B cell (primary cell): ENCODE measurements around the gene KLHL10. TPM values are rescaled to one million over a fixed set of nuclear protein-coding genes. Genes with fewer than 3 reads are reported as not detected.

Experiments used
- ATAC-seq: fragments of 200-7000 bp; cut with Tn5 transposase; one replicate; pipeline ENCODE4 v1.10.0; 2021; ENCODE audit warnings: low read depth, mild to moderate bottlenecking, moderate number of reproducible peaks, moderate library complexity
- CTCF ChIA-PET: fragments of 350-600 bp; sonication (Branson Sonifier 250); formaldehyde crosslinking; loops from one replicate; lab custom pipeline; 2021; ENCODE audit warnings: antibody characterized with exemption, inconsistent platforms; lab: Charles Lee
- POLR2A ChIA-PET: fragments of 350-600 bp; sonication (Branson Sonifier 250); formaldehyde crosslinking; loops from one replicate; lab custom pipeline; 2021; ENCODE audit warnings: antibody characterized with exemption; lab: Charles Lee
- DNase-seq: peaks from one replicate; pipeline ENCODE4 v3.0.0; 2013
- H2AFZ ChIP-seq: 2 replicates; pipeline ENCODE4 v1.6.1; 2012; ENCODE audit warnings: mild to moderate bottlenecking, low read depth, low read length; ENCODE audit not compliant: insufficient read depth, poor library complexity, severe bottlenecking
- H3K27ac ChIP-seq, 2 donors: 1 replicate in 1 of 2; 2 replicates in 1 of 2; pipeline ENCODE4 v1.5.1; 2012 to 2013; ENCODE audit warnings: low read length in 2 of 2, mild to moderate bottlenecking in 2 of 2, moderate library complexity in 1 of 2
- H3K27me3 ChIP-seq, 4 experiments: fragments of 200-600 bp in 1 of 4; sonication (generic) in 1 of 4; replicated peaks in 1 of 4; 1 replicate in 2 of 4; 2 replicates in 2 of 4; pipeline versions ENCODE4 v1.6.1 to v1.7.0; 2013 to 2016; ENCODE audit warnings: low read length in 3 of 4, mild to moderate bottlenecking in 2 of 4, mixed read lengths in 1 of 4, moderate library complexity in 1 of 4; ENCODE audit not compliant: insufficient read depth in 4 of 4, control insufficient read depth in 3 of 4; ENCODE audit errors: control extremely low read depth in 1 of 4
- H3K36me3 ChIP-seq, 2 experiments: replicated peaks in 1 of 2; 1 replicate in 1 of 2; 2 replicates in 1 of 2; pipeline versions ENCODE4 v1.6.1 to v1.7.1; 2013; ENCODE audit warnings: low read length in 1 of 2; ENCODE audit not compliant: insufficient read depth in 2 of 2, control insufficient read depth in 1 of 2; ENCODE audit errors: control extremely low read depth in 1 of 2, extremely low read depth in 1 of 2
- H3K4me1 ChIP-seq, 2 donors: fragments of 200-600 bp in 1 of 2; sonication (generic) in 1 of 2; 1 replicate in 1 of 2; 2 replicates in 1 of 2; pipeline versions ENCODE4 v1.5.1 to v1.6.1; 2013 to 2017; ENCODE audit warnings: low read length in 2 of 2; ENCODE audit not compliant: control insufficient read depth in 2 of 2, insufficient read depth in 2 of 2
- H3K4me2 ChIP-seq: replicated peaks from 2 replicates; pipeline ENCODE3; 2012; ENCODE audit warnings: mild to moderate bottlenecking, low read depth, low read length; ENCODE audit not compliant: poor library complexity, severe bottlenecking
- H3K4me3 ChIP-seq, 5 experiments: fragments of 200-600 bp in 1 of 5; sonication (generic) in 1 of 5; 1 replicate in 3 of 5; 2 replicates in 2 of 5; pipeline versions ENCODE4 v1.5.1 to v1.7.0; 2011 to 2016; ENCODE audit warnings: low read length in 4 of 5, mild to moderate bottlenecking in 4 of 5, low read depth in 2 of 5, control low read depth in 1 of 5, moderate library complexity in 1 of 5; ENCODE audit not compliant: insufficient read depth in 1 of 5; ENCODE audit errors: control extremely low read depth in 1 of 5, extremely low read depth in 1 of 5
- H3K79me2 ChIP-seq: fragments of 200-600 bp; sonication (generic); one replicate; pipeline ENCODE4 v1.6.0; 2016; ENCODE audit warnings: low read length; ENCODE audit not compliant: control insufficient read depth, insufficient read depth
- H3K9ac ChIP-seq: fragments of 200-600 bp; sonication (generic); 2 replicates; pipeline ENCODE4 v1.6.1; 2017; ENCODE audit warnings: mild to moderate bottlenecking, low read length, moderate library complexity
- H3K9me3 ChIP-seq, 3 donors: one replicate each; pipeline versions ENCODE4 v1.6.1 to v1.7.1; 2013; ENCODE audit warnings: low read length in 2 of 3; ENCODE audit not compliant: control insufficient read depth in 2 of 3, insufficient read depth in 1 of 3; ENCODE audit errors: control extremely low read depth in 1 of 3
- H4K20me1 ChIP-seq: 2 replicates; pipeline ENCODE4 v1.6.0; 2012; ENCODE audit warnings: mild to moderate bottlenecking, low read length; ENCODE audit not compliant: insufficient read depth, control insufficient read depth, poor library complexity, severe bottlenecking
- H3K27ac Mint-ChIP-seq: one replicate; pipeline ENCODE4 v1.8.0; 2021; ENCODE audit warnings: mixed read lengths
- H3K27me3 Mint-ChIP-seq: one replicate; pipeline ENCODE4 v1.8.0; 2021; ENCODE audit warnings: mixed read lengths
- H3K4me1 Mint-ChIP-seq: one replicate; pipeline ENCODE4 v1.8.0; 2021; ENCODE audit warnings: mixed read lengths
- H3K4me3 Mint-ChIP-seq: one replicate; pipeline ENCODE4 v1.8.0; 2021; ENCODE audit warnings: mixed read lengths
- H3K9me3 Mint-ChIP-seq: one replicate; pipeline ENCODE4 v1.8.0; 2022; ENCODE audit warnings: mixed read lengths; ENCODE audit not compliant: insufficient read depth
- EZH2 ChIP-seq: IDR thresholded peaks from 2 replicates; pipeline ENCODE4 v1.6.1; 2012; ENCODE audit warnings: borderline replicate concordance, low read depth, mild to moderate bottlenecking, moderate library complexity, low read length; ENCODE audit not compliant: insufficient read depth, poor library complexity, severe bottlenecking
- WGBS: methylation state at CpG from one replicate; pipeline ENCODE4 v1.1.5; 2013; ENCODE audit warnings: missing lambda C conversion rate; ENCODE audit not compliant: insufficient coverage; 5-methylcytosine and 5-hydroxymethylcytosine counted together
- intact Hi-C: fragments of 100-400 bp; cut with micrococcal nuclease; formaldehyde crosslinking; loops from one replicate; pipeline ENCODE4 v1.10.0; 2022
- polyA plus RNA-seq: library from polyadenylated mRNA; depleted of rRNA; stranded (reverse); fragments of >200 nt; gene quantifications from 2 replicates; pipeline ENCODE4 v1.2.3, GENCODE V29; 2012
- total RNA-seq, 2 donors: library from RNA; stranded (reverse); fragments of 120-200 nt in 1 of 2; gene quantifications; 1 replicate in 1 of 2; 2 replicates in 1 of 2; pipeline versions ENCODE4 v1.2.3 to v1.2.4, GENCODE V29; 2013 to 2022
- TF ChIP-seq, protein P1 (sequence below): fragments of 200-600 bp; IDR thresholded peaks from one replicate; pipeline ENCODE4 v1.8.0; 2022; ENCODE audit warnings: antibody characterized with exemption, mild to moderate bottlenecking

The KLHL10 gene
- total and polyA plus RNA-seq, 2 donors (not counting 1 experiment from before 2014, with no cell fraction given): 0.12 to 0.37 TPM

DNA sequence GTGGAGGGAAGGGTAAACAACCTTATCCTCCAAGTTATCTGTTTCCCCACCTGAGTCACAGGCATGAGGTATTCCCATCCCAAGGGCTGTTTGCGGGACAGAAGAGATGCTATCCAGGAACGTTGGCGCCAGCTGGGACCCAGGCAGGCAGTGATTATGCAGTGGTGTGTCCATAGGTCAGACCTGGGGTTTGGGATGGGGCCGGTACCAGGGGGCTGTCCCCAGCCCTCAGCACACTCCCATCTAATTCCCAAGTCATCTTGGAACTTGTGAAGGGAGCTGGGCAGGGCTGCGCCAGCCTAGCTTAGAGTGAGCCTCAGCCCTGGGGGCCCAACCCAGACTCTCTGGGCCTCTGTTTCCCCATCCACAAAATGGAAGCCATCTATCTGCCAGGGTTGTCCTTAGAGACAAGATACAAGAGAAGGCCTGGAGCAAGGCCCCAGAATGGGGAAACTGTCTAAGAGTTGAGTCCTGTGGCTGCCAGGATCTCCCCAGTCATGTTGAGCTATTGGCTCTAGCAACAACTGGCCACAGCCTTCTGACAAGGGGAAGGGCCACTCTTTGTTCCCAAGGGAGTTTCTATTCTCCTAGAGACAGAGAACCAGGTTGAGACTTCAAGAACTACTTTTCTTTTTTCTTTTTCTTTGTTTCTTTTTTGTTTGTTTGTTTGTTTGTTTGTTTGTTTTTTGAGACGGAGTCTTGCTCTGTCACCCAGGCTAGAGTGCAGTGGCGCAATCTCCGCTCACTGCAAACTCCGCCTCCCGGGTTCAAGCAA is 41.3 kb upstream of the KLHL10 start:
- WGBS: 99% methylated on average over 9 of the region's 10 CpGs
- H3K36me3 ChIP-seq: no peaks in the 10 kb centered on the region
- DNase-seq (no peak), ATAC-seq (no peak)
- H3K79me2 ChIP-seq: no peaks in the 10 kb centered on the region
- no peak overlapping the region for H3K4me2 ChIP-seq
- H4K20me1 ChIP-seq: no peaks in the 10 kb centered on the region
- no peaks in the 10 kb centered on the region for H3K9me3 ChIP-seq
- ChIA-PET POLR2A (interaction anchor here (1.3 kb wide), 1 partner anchor 10 kb away, joined by 3 read pairs; the partner anchor contains the start of gene JUP), CTCF (interaction anchor here (1.3 kb wide), 1 partner anchor 10 kb away, joined by 6 read pairs; no protein-coding TSS in a partner anchor)
- H2AFZ ChIP-seq: no peak overlapping the region
- Mint-ChIP-seq H3K9me3 (no peaks in the 10 kb centered on the region), H3K27me3 (no peaks in the 10 kb centered on the region), H3K4me1 (peaks cover 5% of the 10 kb centered on the region), H3K27ac (no peak overlapping the region), H3K4me3 (no peak overlapping the region)
- TF ChIP-seq EZH2: no peak
- TF ChIP-seq, protein P1, sequence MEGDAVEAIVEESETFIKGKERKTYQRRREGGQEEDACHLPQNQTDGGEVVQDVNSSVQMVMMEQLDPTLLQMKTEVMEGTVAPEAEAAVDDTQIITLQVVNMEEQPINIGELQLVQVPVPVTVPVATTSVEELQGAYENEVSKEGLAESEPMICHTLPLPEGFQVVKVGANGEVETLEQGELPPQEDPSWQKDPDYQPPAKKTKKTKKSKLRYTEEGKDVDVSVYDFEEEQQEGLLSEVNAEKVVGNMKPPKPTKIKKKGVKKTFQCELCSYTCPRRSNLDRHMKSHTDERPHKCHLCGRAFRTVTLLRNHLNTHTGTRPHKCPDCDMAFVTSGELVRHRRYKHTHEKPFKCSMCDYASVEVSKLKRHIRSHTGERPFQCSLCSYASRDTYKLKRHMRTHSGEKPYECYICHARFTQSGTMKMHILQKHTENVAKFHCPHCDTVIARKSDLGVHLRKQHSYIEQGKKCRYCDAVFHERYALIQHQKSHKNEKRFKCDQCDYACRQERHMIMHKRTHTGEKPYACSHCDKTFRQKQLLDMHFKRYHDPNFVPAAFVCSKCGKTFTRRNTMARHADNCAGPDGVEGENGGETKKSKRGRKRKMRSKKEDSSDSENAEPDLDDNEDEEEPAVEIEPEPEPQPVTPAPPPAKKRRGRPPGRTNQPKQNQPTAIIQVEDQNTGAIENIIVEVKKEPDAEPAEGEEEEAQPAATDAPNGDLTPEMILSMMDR: no peak
- H3K27ac ChIP-seq: no peak overlapping the region
- no peak overlapping the region for H3K4me3 ChIP-seq
- H3K9ac ChIP-seq: no peak overlapping the region
- no peaks in the 10 kb centered on the region for H3K27me3 ChIP-seq
- peaks cover 0 to 10% of the 10 kb centered on the region in 2 donors for H3K4me1 ChIP-seq
- intact Hi-C loops: no loop called here

DNA sequence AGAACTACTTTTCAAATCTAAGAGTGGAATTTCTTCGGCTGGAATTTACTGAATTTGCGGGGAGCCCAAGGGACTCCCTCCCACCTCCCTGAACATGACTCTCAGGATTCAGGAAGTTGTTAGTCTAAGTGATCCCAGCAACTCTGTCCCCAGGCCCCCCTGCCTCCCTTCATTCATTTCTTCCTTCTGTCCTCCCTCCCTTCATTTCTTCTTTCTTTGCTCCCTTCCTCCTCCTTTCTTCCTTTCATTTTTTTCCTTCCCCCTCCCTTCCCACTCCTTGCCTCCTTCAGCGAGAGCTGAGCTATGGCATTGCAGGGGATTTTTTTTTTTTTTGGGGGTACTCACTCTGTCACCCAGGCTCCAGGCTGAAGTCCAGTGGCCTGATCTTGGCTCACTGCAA is 40.2 kb upstream of the KLHL10 start:
- peaks cover 9% of the 10 kb centered on the region for H3K4me1 Mint-ChIP-seq

More for the DNA sequence above, 40.2 kb upstream of the KLHL10 start:
- Mint-ChIP-seq H3K27ac (no peak overlapping the region), H3K27me3 (no peaks in the 10 kb centered on the region), H3K4me3 (no peak overlapping the region), H3K9me3 (no peaks in the 10 kb centered on the region)
- intact Hi-C loops: no loop called here
- no peak for ATAC-seq
- H3K9ac ChIP-seq: no peak overlapping the region
- ChIA-PET CTCF (interaction anchor here (1.3 kb wide), 1 partner anchor 12 kb away, joined by 6 read pairs; no protein-coding TSS in a partner anchor), POLR2A (interaction anchor here (1.1 to 1.3 kb wide), 2 partner anchors 11 to 12 kb away, joined by 3 to 13 read pairs; partner anchors contain the start of gene JUP)
- H3K4me2 ChIP-seq: no peak overlapping the region
- 100% methylated on average over 2 of the region's 3 CpGs for WGBS
- H3K4me3 ChIP-seq: no peak overlapping the region
- H3K79me2 ChIP-seq: no peaks in the 10 kb centered on the region
- H3K4me1 ChIP-seq: peaks cover 2 to 15% of the 10 kb centered on the region in 2 donors
- H3K9me3 ChIP-seq: no peaks in the 10 kb centered on the region
- no peaks in the 10 kb centered on the region for H3K27me3 ChIP-seq
- H3K36me3 ChIP-seq: no peaks in the 10 kb centered on the region
- DNase-seq: no peak
- TF ChIP-seq, protein P1: no peak
- no peak for TF ChIP-seq EZH2
- H4K20me1 ChIP-seq: no peaks in the 10 kb centered on the region
- no peak overlapping the region for H2AFZ ChIP-seq
- H3K27ac ChIP-seq: no peak overlapping the region
